ENCODE data around the gene HDC.

HDC gene

GRCh38 chr15:50222181-50222580 lies 43.3 kb downstream of the HDC start:
- no peak for DNase-seq

- peak; percentile 17 for DNase-seq
These were observed 45.7 kb downstream of the HDC start for GRCh38 chr15:50219820-50220219.

GRCh38 chr15:50218691-50219090 lies 46.8 kb downstream of the HDC start:
- DNase-seq = no peak

DNA sequence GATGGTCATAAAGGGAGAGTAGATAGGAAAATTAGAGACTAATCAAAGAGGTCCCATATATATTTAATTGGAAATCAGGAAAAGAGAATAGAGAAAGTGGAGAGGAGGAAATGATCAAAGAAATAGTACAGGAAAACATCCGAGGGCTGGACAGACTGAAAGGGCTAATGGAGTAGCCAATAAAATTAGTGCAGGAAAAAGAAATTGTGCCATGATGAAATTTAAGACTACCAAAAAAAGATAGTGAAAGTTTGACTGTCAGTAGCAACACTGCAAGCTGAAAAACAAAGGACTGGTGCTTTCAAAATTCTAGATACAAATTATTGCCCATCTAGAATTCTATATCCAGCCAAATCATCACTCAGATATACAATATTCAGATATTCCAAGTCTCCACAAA lies 47.2 kb downstream of the HDC start:
- no peak for DNase-seq

DNA sequence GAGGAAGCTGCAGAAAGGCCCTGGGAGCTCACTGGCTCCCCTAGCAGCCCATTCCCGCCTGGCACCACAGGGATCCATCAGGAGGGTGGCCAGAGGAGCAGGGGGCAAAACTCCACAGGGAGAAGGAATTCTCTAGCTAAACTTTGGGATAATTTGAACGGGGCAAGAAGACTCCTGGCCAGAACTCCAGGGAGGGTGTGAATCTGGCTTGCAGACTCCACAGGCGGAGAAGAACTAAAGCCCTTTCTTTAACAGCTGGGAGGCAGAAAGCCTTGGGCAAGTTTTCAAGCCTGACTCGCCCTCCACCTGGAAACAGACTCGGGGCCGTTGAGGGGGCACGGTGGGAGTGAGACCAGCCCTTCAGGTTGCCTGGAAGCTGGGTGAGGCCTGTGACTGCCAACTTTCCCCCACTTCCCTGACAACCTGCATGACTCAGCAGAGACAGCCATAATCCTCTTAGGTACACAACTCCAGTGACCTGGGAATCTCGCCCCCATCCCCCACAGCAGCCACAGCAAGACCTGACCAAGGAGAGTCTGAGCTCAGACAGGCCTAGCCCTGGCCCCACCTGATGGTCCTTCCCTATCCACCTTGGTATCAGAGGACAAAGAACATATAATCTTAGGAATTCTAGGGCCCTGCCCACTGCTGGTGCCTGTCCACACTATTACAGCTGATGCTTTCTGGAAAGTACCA lies 54.9 kb downstream of the HDC start:
- DNase-seq = no peak

DNA sequence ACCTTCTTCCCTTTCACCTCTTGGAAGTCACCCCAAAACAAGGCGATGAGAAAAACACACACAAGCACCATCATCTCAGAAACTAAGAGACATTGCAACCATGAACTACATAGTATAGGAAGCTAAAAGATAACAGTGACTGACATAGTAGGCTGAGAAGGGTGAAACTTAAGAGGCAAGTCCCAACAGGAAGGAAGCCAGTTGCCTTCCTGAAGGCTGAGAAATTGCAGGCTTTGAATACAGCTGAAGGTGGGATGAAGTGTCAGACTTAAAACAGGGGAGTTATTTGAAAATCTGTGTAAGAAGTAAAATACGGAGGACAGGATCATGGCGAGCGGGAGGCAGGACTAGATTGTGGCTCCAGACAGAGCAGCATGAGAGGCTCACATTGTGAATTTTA lies 55.7 kb downstream of the HDC start:
- DNase-seq = no peak

DNA sequence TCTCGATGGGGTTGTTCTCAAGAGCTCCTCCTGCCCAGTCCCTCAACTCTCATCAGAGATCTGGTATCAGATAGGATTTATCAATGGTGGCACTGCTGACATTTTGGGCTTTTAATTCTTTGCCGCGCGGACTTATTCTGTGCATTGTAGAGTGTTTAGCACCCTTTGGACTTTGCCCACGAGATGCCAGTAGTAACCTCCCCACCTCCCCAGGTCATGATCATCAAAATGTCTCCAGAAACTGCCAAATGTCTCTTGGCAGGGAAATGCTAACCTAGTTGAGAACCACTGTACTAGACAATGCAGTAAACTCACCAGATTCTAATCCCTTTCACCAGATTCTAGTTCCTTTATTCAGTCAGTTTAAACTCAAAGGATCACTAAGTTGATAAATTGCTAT lies 59.5 kb downstream of the HDC start:
- no peak for DNase-seq

- DNase-seq = no peak
These were observed 63.5 kb downstream of the HDC start for GRCh38 chr15:50202003-50202402.

DNA sequence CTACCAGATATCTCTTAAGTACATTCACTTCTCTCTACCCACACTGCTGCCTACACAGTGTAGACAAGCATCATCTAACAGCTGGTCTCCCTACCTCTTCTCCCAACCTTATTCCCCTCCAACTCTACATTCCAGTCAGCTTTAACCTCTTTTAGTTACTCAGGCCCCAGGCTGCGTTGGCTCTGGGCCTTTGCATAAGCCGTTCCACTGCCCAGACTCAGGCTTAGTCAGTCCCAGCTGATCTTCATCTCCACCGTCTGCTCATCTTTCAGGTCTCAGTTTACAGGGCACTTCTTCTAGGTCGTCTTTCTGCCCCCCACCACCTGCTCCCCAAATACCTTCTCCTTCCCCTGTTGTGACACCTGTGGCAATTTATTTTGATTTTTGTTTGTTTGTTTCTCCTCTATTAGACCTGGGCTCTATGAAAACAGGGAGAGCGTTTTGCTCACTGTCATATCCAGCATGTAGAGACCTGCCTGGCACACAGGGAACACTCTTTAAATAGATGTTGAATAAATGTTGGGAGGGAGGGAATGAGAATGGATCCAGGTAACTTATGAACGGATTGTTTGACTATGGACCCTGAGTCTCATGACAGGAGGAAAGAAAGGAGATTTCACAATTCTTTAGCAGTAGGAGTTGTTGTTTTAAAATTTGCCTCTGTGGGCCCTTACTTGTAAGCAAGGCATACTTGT lies 72.5 kb downstream of the HDC start:
- no peak for DNase-seq

DNA sequence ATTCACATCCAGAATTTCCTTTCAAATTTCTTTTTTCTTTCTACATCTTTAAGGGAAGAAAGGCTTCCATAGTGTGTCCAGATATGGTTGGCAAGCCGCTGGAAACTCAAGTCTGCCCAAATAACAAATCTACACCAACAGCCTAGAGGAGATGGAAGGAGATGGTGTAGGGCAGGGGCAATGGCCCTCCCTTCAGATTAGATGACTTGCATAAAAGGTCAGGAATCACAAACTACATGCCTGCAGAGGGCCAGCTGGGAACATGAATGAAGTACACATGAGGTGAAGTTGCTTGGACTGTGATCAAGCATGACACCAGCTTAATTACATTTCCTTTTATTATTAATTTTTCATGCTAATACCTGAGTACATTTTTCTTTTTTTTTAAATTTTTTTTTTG lies 73.4 kb downstream of the HDC start:
- DNase-seq = no peak

Data from activated CD4-positive, alpha-beta T cell treated with anti-CD3 and anti-CD28 coated beads, Interleukin-10, Interleukin-2, amounts not matched to agents 100 ng/mL and 50 ng/mL, durations not matched to agents 16 hours and 8 hours (primary cell).